ENCODE measurements around the gene DNAJB11.
"Not testable (repeated sequence)": the region's sequence is repeated elsewhere in the genome, so short reads cannot be mapped to it uniquely, and the experiment has no call there.

DNAJB11 gene

DNA sequence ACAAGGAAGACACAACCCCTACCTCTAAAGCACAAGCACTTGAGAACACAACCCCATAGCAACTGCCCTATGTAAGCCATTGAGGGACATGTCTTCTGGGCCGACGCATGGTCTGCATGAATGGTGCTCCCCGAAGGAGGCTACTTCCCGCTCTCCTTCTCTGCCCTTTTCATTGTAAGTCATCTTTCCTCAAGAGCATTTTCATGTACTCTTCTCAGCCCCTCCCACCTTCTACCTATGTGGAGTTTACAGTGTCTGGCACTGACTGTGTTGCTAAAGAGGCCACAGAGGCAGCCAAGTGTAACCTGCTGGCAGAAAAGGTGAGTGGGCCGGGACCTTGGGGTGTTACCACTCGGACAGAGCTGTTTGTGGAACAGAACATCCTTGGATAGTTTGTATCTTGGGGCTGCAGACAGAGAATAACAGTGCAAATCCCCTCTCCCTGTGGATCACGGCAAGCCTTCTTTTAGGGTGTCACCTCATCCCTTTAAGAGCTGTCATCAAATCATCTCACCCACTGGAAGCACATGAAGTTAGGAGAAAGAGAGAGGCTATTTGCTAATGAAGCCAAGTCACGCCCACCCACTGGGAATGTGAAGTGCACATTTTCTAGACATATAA is 47.9 kb downstream of the DNAJB11 start:
- DNase-seq (ENCODE audit: low spot score) = no peak

DNA sequence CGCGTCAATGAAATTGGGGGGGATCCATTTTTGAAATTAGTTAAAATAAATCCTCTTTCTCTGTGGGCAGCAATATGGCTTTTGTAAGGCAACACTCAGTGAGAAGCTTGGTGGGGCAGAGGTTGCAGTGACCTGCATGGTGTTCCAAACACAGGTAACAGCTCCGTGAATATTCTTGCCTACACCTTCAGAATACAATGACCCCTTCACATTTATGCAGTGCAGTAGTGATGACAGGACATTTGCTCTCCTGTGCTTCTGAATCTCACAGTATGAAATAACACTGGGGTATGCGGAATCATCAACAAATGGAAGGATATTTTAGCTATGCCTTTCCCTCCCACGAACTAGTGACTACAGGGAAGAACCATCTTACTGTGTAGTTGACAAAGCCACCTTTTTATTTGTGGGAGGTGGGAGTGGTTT is 49.3 kb downstream of the DNAJB11 start:
- DNase-seq (ENCODE audit: low spot score) = no peak

DNA sequence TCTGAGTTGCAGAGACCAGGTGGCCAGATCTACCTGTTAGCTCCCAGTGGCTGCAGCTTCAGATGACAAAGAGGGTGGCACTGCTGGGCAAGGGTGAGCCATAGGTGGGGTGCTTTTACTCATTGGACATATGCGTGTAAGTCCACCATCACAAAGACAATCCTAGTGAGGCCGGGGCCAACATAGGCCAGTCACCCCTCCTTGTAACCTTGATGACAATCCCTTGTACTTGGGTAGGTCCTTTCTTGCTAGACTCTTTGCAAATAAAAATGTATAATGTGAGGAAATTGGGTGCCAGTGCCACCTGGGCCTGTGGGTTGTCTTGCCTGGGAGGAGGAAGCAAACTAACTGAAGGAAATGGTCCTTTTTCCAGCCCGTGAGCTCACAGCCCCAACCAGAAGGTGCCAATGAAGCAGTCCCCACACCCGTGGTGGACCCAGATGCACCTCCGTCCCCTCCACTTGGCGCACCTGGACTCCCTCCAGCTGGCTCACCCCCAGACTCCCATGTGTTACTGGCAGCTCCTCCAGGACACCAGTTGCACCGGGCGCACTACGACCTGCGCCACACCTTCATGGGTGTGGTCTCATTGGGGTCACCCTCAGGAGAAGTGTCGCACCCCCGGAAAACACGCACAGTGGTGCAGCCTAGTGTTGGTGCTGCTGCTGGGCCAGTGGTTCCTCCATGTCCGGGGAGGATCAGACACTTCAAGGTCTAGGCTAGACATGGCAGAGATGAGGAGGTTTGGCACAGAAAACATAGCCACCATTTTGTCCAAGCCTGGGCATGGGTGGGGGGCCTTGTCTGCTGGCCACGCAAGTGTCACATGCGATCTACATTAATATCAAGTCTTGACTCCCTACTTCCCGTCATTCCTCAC is 49.9 kb downstream of the DNAJB11 start:
- DNase-seq (ENCODE audit: low spot score) = no peak

DNA sequence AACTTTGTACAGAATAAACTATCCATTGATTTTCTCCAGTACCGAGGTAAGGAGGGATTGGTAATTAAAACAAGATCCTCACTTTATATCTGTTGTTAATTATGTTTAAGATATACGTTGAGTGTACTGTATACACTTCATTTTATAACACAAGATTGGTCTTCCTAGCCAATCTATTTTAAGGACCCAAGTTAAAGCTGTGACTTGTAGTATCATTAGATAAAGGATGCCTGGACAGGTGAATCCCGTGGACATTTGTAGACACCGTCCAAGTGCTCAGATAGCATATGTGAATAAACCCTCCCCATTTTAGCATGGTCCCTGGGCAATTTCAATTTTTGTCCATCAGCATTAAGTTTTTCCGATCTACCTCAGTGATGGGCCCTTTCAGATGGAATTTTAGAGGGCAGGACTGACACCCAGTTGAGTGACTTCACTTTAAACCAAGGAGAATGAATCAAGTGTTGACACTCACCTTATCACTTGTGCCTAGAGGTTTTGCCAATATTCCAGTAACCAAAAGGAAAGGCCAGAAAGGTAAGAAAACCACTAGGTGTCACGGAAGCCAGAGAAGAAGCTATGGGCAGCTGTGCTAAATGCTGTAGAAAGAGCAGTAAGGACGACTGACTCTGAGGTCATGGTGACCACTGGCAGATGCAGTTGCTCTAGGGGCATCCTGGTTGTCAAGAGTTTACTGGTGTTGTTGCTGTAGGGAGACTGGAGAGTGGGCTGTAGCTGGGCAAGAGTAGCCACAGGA is 51.6 kb downstream of the DNAJB11 start:
- DNase-seq (ENCODE audit: low spot score) = no peak

GRCh38 chr3:186622651-186623310 is 52.3 kb downstream of the DNAJB11 start:
- DNase-seq (ENCODE audit: low spot score) = no peak

- no peak for DNase-seq (ENCODE audit: low spot score)
These were observed 54.1 kb downstream of the DNAJB11 start for GRCh38 chr3:186624598-186624997.

DNA sequence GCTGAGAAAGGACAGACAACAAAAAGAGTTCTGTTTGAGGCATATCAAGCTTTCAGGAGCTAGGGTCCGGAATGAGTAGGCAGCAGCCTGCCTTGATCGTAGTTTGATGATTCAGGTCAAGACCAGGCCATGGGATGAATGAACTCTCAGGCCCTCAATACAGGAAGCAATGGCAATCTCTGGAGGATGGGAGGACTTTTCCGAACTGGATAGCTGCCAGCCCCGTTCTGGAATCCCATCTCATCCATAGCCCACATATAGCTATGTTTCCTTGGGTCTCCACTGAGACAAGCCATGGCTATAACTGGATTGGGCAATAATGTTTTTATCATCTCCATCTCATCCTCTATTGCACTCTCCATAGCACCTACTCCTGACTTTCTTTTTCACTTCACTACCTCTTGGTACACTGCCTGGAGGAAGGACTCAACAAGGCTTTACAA is 55.1 kb downstream of the DNAJB11 start:
- no peak for DNase-seq (ENCODE audit: low spot score)

- DNase-seq (ENCODE audit: low spot score) = no peak
These were observed 55.8 kb downstream of the DNAJB11 start for GRCh38 chr3:186626254-186626847.

DNA sequence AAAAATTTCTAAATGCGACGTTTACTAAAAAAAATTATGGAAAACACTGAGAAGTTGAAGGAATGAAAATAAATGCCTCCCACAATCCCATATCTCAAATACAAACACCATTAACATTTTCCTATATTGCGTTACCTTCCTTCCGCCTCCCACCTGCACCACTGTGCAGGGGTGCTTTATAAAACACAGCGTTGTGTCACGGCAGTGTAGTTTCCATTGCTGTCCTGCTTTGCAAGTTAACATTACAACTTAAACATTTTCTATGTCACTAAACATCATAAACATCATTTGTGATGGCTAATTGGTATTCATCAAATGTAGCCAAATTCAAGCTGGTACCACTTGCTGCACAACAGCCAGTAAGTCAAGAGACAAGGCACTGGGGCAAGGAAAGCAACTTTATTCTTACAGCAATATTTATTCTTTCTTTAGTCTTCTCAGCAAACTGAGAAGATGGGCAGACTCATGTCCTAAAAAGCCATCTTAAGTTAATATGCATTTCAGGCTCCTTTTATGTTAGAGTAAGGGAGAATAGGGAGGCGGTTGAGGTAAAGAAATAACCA is 57.4 kb downstream of the DNAJB11 start:
- DNase-seq (ENCODE audit: low spot score) = no peak

- no peak for DNase-seq (ENCODE audit: low spot score)
These were observed 58.2 kb downstream of the DNAJB11 start for GRCh38 chr3:186628756-186629155.

DNA sequence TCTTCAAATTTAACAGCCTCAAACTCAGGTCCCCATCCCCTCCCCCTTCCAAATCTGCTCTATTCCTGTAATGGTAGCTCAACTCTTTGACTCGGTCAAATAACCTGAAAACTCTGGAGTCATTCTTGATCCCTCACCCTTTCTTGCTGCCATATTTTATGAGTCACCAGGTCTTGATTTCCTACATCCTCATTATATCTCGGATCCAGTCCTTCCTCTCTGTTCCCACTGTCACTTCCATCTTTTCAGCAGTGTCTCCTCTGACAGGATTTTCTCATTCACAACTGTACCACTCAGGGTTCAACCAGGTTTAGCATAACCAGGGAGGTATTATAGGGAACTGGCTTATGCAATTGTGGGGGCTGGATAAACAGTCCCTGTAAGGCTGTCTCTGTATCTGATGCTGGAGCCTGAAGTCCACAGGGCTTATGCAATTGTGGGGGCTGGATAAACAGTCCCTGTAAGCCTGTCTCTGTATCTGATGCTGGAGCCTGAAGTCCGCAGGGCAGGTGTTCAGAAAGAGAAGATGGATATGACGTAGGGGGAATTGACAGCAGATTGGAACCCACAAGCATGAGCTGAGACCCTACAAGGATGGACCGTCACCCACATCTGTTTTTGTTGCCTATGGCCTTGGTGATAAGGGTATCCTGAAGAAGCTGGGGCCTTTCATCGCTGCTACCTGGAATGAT is 60.6 kb downstream of the DNAJB11 start:
- no peak for DNase-seq (ENCODE audit: low spot score)

- DNase-seq (ENCODE audit: low spot score) = no peak
These were observed 63.0 kb downstream of the DNAJB11 start for GRCh38 chr3:186633481-186633880.

DNA sequence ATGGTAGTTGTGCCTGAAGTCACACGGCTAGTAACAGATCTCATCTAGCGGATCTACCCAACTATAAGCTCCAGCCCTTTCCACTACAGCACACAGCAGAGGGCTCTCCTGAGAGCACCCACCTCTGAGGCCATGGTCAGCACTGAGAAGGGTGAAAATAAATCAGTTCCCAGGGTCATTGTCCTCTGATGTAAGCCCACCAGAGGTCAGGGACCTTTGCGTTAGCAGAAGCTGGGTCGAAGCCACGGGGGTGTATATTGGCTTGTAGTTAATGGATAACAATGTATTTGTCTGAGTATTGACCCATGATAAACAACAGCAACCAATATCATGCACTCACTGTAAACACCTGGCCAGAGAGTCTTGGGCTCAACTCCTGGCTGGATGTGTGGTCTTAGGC is 63.7 kb downstream of the DNAJB11 start:
- DNase-seq (ENCODE audit: low spot score) = not testable (repeated sequence)

Data from CD4-positive, alpha-beta T cell treated with Interleukin-15 for 4 hours (primary cell).